ENCODE results near the gene HECTD4.

GRCh38 chr12:112167031-112167461, 215.2 kb downstream of the HECTD4 start:
- no peak for TF ChIP-seq CTCF (IDR thresholded peaks at IDR 0.05)
- TF ChIP-seq POLR2A (IDR thresholded peaks at IDR 0.05): no peak
